Natural killer cell (primary cell): ENCODE results near the gene OTP. TPM values are rescaled to one million over a fixed set of nuclear protein-coding genes. Genes with fewer than 3 reads are reported as not detected.
"Not testable (repeated sequence)": the region's sequence is repeated elsewhere in the genome, so short reads cannot be mapped to it uniquely, and the experiment has no call there.

Experiments used
- ATAC-seq, 3 donors: fragments of 150-1000 bp in 2 of 3; fragments of 200-7000 bp in 1 of 3; cut with Tn5 transposase; 1 replicate in 1 of 3; 2 replicates in 2 of 3; pipeline ENCODE4 v1.10.0; 2021; ENCODE audit warnings: mild to moderate bottlenecking in 2 of 3, moderate library complexity in 2 of 3
- DNase-seq, 2 donors: peaks; one replicate each; pipeline versions ENCODE4 v3.0.0 to v3.0.0-alpha.2; 2013 to 2021; ENCODE audit warnings: mixed read lengths in 1 of 2
- H3K27ac ChIP-seq: one replicate; pipeline ENCODE4 v1.5.1; 2013; ENCODE audit warnings: mild to moderate bottlenecking, low read length
- H3K27me3 ChIP-seq: one replicate; pipeline ENCODE4 v1.6.1; 2013; ENCODE audit warnings: low read length; ENCODE audit not compliant: control insufficient read depth, insufficient read depth
- H3K36me3 ChIP-seq: one replicate; pipeline ENCODE4 v1.6.1; 2013; ENCODE audit warnings: low read length; ENCODE audit not compliant: control insufficient read depth, insufficient read depth
- H3K4me1 ChIP-seq: one replicate; pipeline ENCODE4 v1.6.1; 2013; ENCODE audit warnings: low read length; ENCODE audit not compliant: control insufficient read depth, insufficient read depth
- H3K4me3 ChIP-seq: one replicate; pipeline ENCODE4 v1.5.1; 2013; ENCODE audit warnings: low read length
- H3K9me3 ChIP-seq: one replicate; pipeline ENCODE4 v1.6.1; 2013; ENCODE audit warnings: low read length; ENCODE audit not compliant: control insufficient read depth, insufficient read depth
- H3K27ac Mint-ChIP-seq, 2 donors: one replicate each; pipeline ENCODE4 v1.8.0; 2022; ENCODE audit warnings: mild to moderate bottlenecking in 2 of 2, mixed read lengths in 2 of 2, moderate library complexity in 1 of 2
- H3K27me3 Mint-ChIP-seq, 2 donors: one replicate each; pipeline ENCODE4 v1.8.0; 2022; ENCODE audit warnings: low read depth in 2 of 2, mixed read lengths in 2 of 2
- H3K36me3 Mint-ChIP-seq: one replicate; pipeline ENCODE4 v1.8.0; 2022; ENCODE audit warnings: mixed read lengths
- H3K4me1 Mint-ChIP-seq, 2 donors: one replicate each; pipeline ENCODE4 v1.8.0; 2022; ENCODE audit warnings: mixed read lengths in 2 of 2
- H3K4me3 Mint-ChIP-seq: one replicate; pipeline ENCODE4 v1.8.0; 2022; ENCODE audit warnings: mild to moderate bottlenecking, moderate library complexity, mixed read lengths
- H3K9me3 Mint-ChIP-seq, 2 donors: one replicate each; pipeline ENCODE4 v1.8.0; 2022; ENCODE audit warnings: mixed read lengths in 2 of 2
- CTCF ChIP-seq: fragments of 200-600 bp; IDR thresholded peaks from one replicate; pipeline ENCODE4 v1.8.0; 2022; ENCODE audit warnings: antibody characterized with exemption
- WGBS: methylation state at CpG from one replicate; pipeline ENCODE4 v1.1.7; 2013; ENCODE audit warnings: missing lambda C conversion rate; ENCODE audit not compliant: insufficient coverage; 5-methylcytosine and 5-hydroxymethylcytosine counted together
- intact Hi-C: fragments of 100-400 bp; cut with micrococcal nuclease; formaldehyde crosslinking; loops from one replicate; pipeline ENCODE4 v1.14.2; 2022
- total RNA-seq, 4 donors: library from RNA; stranded (reverse); fragments of 120-200 nt in 1 of 4; gene quantifications; one replicate each; pipeline versions ENCODE4 v1.2.3 to v1.2.4, GENCODE V29; 2013 to 2022

Gene OTP
- total RNA-seq, 3 donors from 2014 or later (not counting 1 experiment from before 2014, with no cell fraction given) = not detected

GRCh38 chr5:77586101-77586500, 52.4 kb downstream of the OTP start:
- H3K4me1 Mint-ChIP-seq = no peaks in the 10 kb centered on the region
- H3K27ac Mint-ChIP-seq = no peak overlapping the region
- 100% methylated on average over 1 of the region's 1 CpG for WGBS
- no peak for TF ChIP-seq CTCF
- Histone ChIP-seq H3K4me3 (no peak overlapping the region), H3K4me1 (no peaks in the 10 kb centered on the region), H3K27ac (no peak overlapping the region), H3K9me3 (no peaks in the 10 kb centered on the region), H3K36me3 (no peaks in the 10 kb centered on the region), H3K27me3 (peaks cover 5% of the 10 kb centered on the region)
- peaks cover 25 to 51% of the 10 kb centered on the region in 2 donors for H3K27me3 Mint-ChIP-seq
- no peak for ATAC-seq
- DNase-seq = no peak
- intact Hi-C loops = no loop called here
- peaks cover 0 to 2% of the 10 kb centered on the region in 2 donors for H3K9me3 Mint-ChIP-seq
- no peaks in the 10 kb centered on the region for H3K36me3 Mint-ChIP-seq
- H3K4me3 Mint-ChIP-seq = no peak overlapping the region

GRCh38 chr5:77582143-77582542, 56.4 kb downstream of the OTP start:
- H3K9me3 Mint-ChIP-seq, ATAC-seq, H3K36me3 ChIP-seq, H3K4me3 Mint-ChIP-seq, DNase-seq, H3K27ac ChIP-seq, H3K27me3 ChIP-seq, H3K4me3 ChIP-seq, H3K4me1 Mint-ChIP-seq, intact Hi-C loops, H3K9me3 ChIP-seq, H3K36me3 Mint-ChIP-seq, H3K27ac Mint-ChIP-seq, H3K4me1 ChIP-seq: not testable (repeated sequence)
- H3K27me3 Mint-ChIP-seq = peaks cover 21 to 38% of the 10 kb centered on the region in 2 donors
- 76% methylated on average over 4 of the region's 7 CpGs for WGBS

Other genes starting within 250 kb of the OTP start
- 10 to 100 TPM; 20.7 to 25.5 (median 24.9) TPM for gene WDR41, start 146.4 kb downstream of the OTP start, total RNA-seq
- gene TBCA, start 137.6 kb upstream of the OTP start, total RNA-seq = 10 to 100 TPM; 65.0 to 72.3 (median 70.7) TPM